Naive thymus-derived CD8-positive, alpha-beta T cell (primary cell): ENCODE measurements around the gene ENTPD1. TPM values are rescaled to one million over a fixed set of nuclear protein-coding genes. Genes with fewer than 3 reads are reported as not detected.
"Not testable (repeated sequence)": the region's sequence is repeated elsewhere in the genome, so short reads cannot be mapped to it uniquely, and the experiment has no call there.

Experiments
- ATAC-seq, 2 donors: fragments of 150-1000 bp; cut with Tn5 transposase in 1 of 2; sonication (Bioruptor Pico), chemical (Tn5 transposase) in 1 of 2; 1 replicate in 1 of 2; 2 replicates in 1 of 2; pipeline ENCODE4 v1.10.0; 2021; ENCODE audit warnings: mild to moderate bottlenecking in 2 of 2, moderate library complexity in 2 of 2
- POLR2A ChIA-PET: fragments of 350-600 bp; sonication (Branson Sonifier 250); formaldehyde crosslinking; loops from one replicate; lab custom pipeline; 2021; ENCODE audit warnings: antibody characterized with exemption; lab: Charles Lee
- DNase-seq, 10 donors: peaks; one replicate each; pipeline versions ENCODE4 v3.0.0 to v3.0.0-alpha.2; 2020 to 2022
- H3K27ac Mint-ChIP-seq, 10 donors: one replicate each; pipeline ENCODE4 v1.8.0; 2020 to 2022; ENCODE audit warnings: mild to moderate bottlenecking in 10 of 10, mixed read lengths in 10 of 10, moderate library complexity in 4 of 10, inconsistent platforms in 1 of 10
- H3K27me3 Mint-ChIP-seq, 5 donors: one replicate each; pipeline ENCODE4 v1.8.0; 2021 to 2022; ENCODE audit warnings: mixed read lengths in 5 of 5
- H3K36me3 Mint-ChIP-seq, 3 donors: one replicate each; pipeline ENCODE4 v1.8.0; 2020 to 2022; ENCODE audit warnings: mixed read lengths in 3 of 3, mild to moderate bottlenecking in 2 of 3, inconsistent platforms in 1 of 3
- H3K4me1 Mint-ChIP-seq, 4 donors: one replicate each; pipeline ENCODE4 v1.8.0; 2021 to 2022; ENCODE audit warnings: mixed read lengths in 4 of 4
- H3K4me3 Mint-ChIP-seq, 10 donors: one replicate each; pipeline ENCODE4 v1.8.0; 2020 to 2022; ENCODE audit warnings: mild to moderate bottlenecking in 10 of 10, mixed read lengths in 10 of 10, moderate library complexity in 6 of 10, inconsistent platforms in 1 of 10
- H3K9me3 Mint-ChIP-seq, 9 donors: one replicate each; pipeline ENCODE4 v1.8.0; 2020 to 2022; ENCODE audit warnings: mixed read lengths in 9 of 9, mild to moderate bottlenecking in 3 of 9, inconsistent platforms in 1 of 9, moderate library complexity in 1 of 9
- polyA plus RNA-seq, 3 donors: library from polyadenylated mRNA; unstranded; fragments of 300-500 nt; fragmentation: Illumina TruSeq; gene quantifications; one replicate each; pipeline ENCODE4 v1.2.3, GENCODE V29; 2021
- total RNA-seq, 8 experiments: library from RNA in 2 of 8; stranded (reverse) in 2 of 8; gene quantifications; one replicate each; pipeline ENCODE4 v1.2.3 and lab custom pipeline; 2021 to 2026

The ENTPD1 gene
- total and polyA plus RNA-seq, 5 experiments from 2014 or later: 0.16 to 1.6 (median 0.25) TPM

- Mint-ChIP-seq H3K27me3 (peaks cover 0 to 12% (median 0%) of the 10 kb centered on the region in 5 donors), H3K4me1 (peaks cover 0 to 20% (median 0%) of the 10 kb centered on the region in 4 donors), H3K9me3 (peaks cover 0 to under 1% (median 0%) of the 10 kb centered on the region in 9 donors), H3K4me3 (peak overlapping the region in 1 of 10 donors; percentile 11), H3K27ac (peak overlapping the region in 1 of 10 donors; percentile 70), H3K36me3 (no peaks in the 10 kb centered on the region)
- DNase-seq (no peak), ATAC-seq (no peak)
- POLR2A ChIA-PET: interaction anchor here (0.6 kb wide), 1 partner anchor 42 kb away, joined by 3 read pairs; no protein-coding TSS in a partner anchor
Observed at GRCh38 chr10:95767884-95768556, 12.1 kb downstream of the ENTPD1 start.

GRCh38 chr10:95770084-95770720 lies 14.2 kb downstream of the ENTPD1 start:
- H3K4me3 Mint-ChIP-seq: no peak overlapping the region
- H3K27me3 Mint-ChIP-seq: peaks cover 0 to 12% (median 4%) of the 10 kb centered on the region in 5 donors
- DNase-seq (no peak), ATAC-seq (no peak)
- POLR2A ChIA-PET: no interaction called here
- H3K9me3 Mint-ChIP-seq: peaks cover 0 to 11% (median 0%) of the 10 kb centered on the region in 9 donors
- no peaks in the 10 kb centered on the region for H3K36me3 Mint-ChIP-seq
- peak overlapping the region in 1 of 10 donors; percentile 7 for H3K27ac Mint-ChIP-seq
- H3K4me1 Mint-ChIP-seq: peaks cover 0 to 17% (median 0%) of the 10 kb centered on the region in 4 donors

- POLR2A ChIA-PET, ATAC-seq, H3K36me3 Mint-ChIP-seq, H3K27ac Mint-ChIP-seq, DNase-seq, H3K4me3 Mint-ChIP-seq: not testable (repeated sequence)
- Mint-ChIP-seq H3K27me3 (peaks cover 3 to 20% (median 8%) of the 10 kb centered on the region in 5 donors), H3K9me3 (peaks cover 0 to 18% (median 4%) of the 10 kb centered on the region in 9 donors), H3K4me1 (peaks cover 0 to 13% (median 0%) of the 10 kb centered on the region in 4 donors)
Observed at GRCh38 chr10:95773454-95773853, 17.5 kb downstream of the ENTPD1 start.

GRCh38 chr10:95777638-95778037 lies 21.7 kb downstream of the ENTPD1 start:
- H3K27ac Mint-ChIP-seq, POLR2A ChIA-PET: not testable (repeated sequence)
- peaks cover 0 to 11% (median 0%) of the 10 kb centered on the region in 4 donors for H3K4me1 Mint-ChIP-seq

GRCh38 chr10:95782318-95782717 lies 26.4 kb downstream of the ENTPD1 start:
- Mint-ChIP-seq H3K4me3 (no peak overlapping the region), H3K27ac (peak overlapping the region in 1 of 10 donors; percentile 65), H3K36me3 (no peaks in the 10 kb centered on the region), H3K4me1 (peaks cover 0 to 42% (median 0%) of the 10 kb centered on the region in 4 donors), H3K27me3 (peaks cover 9 to 49% (median 13%) of the 10 kb centered on the region in 5 donors), H3K9me3 (peaks cover 0 to 4% (median 0%) of the 10 kb centered on the region in 9 donors)
- DNase-seq (no peak), ATAC-seq (no peak)
- POLR2A ChIA-PET: no interaction called here

More at GRCh38 chr10:95777638-95778037, 21.7 kb downstream of the ENTPD1 start:
- not testable (repeated sequence) for ATAC-seq, H3K36me3 Mint-ChIP-seq, H3K4me3 Mint-ChIP-seq, DNase-seq
- Mint-ChIP-seq H3K9me3 (peaks cover 0 to 18% (median 5%) of the 10 kb centered on the region in 9 donors), H3K27me3 (peaks cover 12 to 43% (median 16%) of the 10 kb centered on the region in 5 donors)

GRCh38 chr10:95783741-95784140 lies 27.8 kb downstream of the ENTPD1 start:
- POLR2A ChIA-PET: interaction anchor here (0.7 kb wide), 1 partner anchor 28 kb away, joined by 3 read pairs; the partner anchor contains the start of gene ENTPD1
- no peaks in the 10 kb centered on the region for H3K36me3 Mint-ChIP-seq
- peak overlapping the region in 1 of 10 donors; percentile 65 for H3K27ac Mint-ChIP-seq
- H3K27me3 Mint-ChIP-seq: peaks cover 8 to 44% (median 13%) of the 10 kb centered on the region in 5 donors
- H3K9me3 Mint-ChIP-seq: peaks cover 0 to 3% (median 0%) of the 10 kb centered on the region in 9 donors
- H3K4me3 Mint-ChIP-seq: peak overlapping the region in 1 of 10 donors; percentile 13
- ATAC-seq (no peak), DNase-seq (no peak)
- H3K4me1 Mint-ChIP-seq: peaks cover 0 to 44% (median 0%) of the 10 kb centered on the region in 4 donors

- H3K9me3 Mint-ChIP-seq: no peaks in the 10 kb centered on the region
- ATAC-seq: no peak
- peak overlapping the region in 2 of 10 donors; percentile 35 to 37 for H3K27ac Mint-ChIP-seq
- no peaks in the 10 kb centered on the region for H3K36me3 Mint-ChIP-seq
- POLR2A ChIA-PET: interaction anchor here (0.7 kb wide), 1 partner anchor 29 kb away, joined by 3 read pairs; the partner anchor contains the start of gene ENTPD1
- H3K4me3 Mint-ChIP-seq: no peak overlapping the region
- DNase-seq: no peak
- H3K27me3 Mint-ChIP-seq: peaks cover 5 to 38% (median 10%) of the 10 kb centered on the region in 5 donors
- peaks cover 0 to 44% (median 0%) of the 10 kb centered on the region in 4 donors for H3K4me1 Mint-ChIP-seq
Observed at GRCh38 chr10:95784279-95784913, 28.4 kb downstream of the ENTPD1 start.

- DNase-seq: no peak
- Mint-ChIP-seq H3K27ac (no peak overlapping the region), H3K4me3 (no peak overlapping the region), H3K36me3 (no peaks in the 10 kb centered on the region), H3K9me3 (no peaks in the 10 kb centered on the region), H3K27me3 (peaks cover 5 to 34% (median 12%) of the 10 kb centered on the region in 5 donors), H3K4me1 (peaks cover 0 to 48% (median 0%) of the 10 kb centered on the region in 4 donors)
- POLR2A ChIA-PET: no interaction called here
- no peak for ATAC-seq
Observed at GRCh38 chr10:95785317-95785716, 29.4 kb downstream of the ENTPD1 start.

- peaks cover 0 to 49% (median 0%) of the 10 kb centered on the region in 4 donors for H3K4me1 Mint-ChIP-seq
- no peak for DNase-seq
- H3K27ac Mint-ChIP-seq: no peak overlapping the region
- ATAC-seq: no peak
- H3K4me3 Mint-ChIP-seq: no peak overlapping the region
- no peaks in the 10 kb centered on the region for H3K9me3 Mint-ChIP-seq
- H3K36me3 Mint-ChIP-seq: no peaks in the 10 kb centered on the region
- peaks cover 5 to 27% (median 5%) of the 10 kb centered on the region in 5 donors for H3K27me3 Mint-ChIP-seq
- POLR2A ChIA-PET: no interaction called here
Observed at GRCh38 chr10:95785942-95786669, 30.1 kb downstream of the ENTPD1 start.

GRCh38 chr10:95787447-95787846 lies 31.5 kb downstream of the ENTPD1 start:
- Mint-ChIP-seq H3K4me1 (peaks cover 0 to 57% (median 0%) of the 10 kb centered on the region in 4 donors), H3K4me3 (no peak overlapping the region), H3K9me3 (no peaks in the 10 kb centered on the region), H3K36me3 (no peaks in the 10 kb centered on the region), H3K27ac (no peak overlapping the region), H3K27me3 (peaks cover 3 to 17% (median 7%) of the 10 kb centered on the region in 5 donors)
- POLR2A ChIA-PET: no interaction called here
- ATAC-seq (no peak), DNase-seq (no peak)

GRCh38 chr10:95788830-95789229 lies 32.9 kb downstream of the ENTPD1 start:
- Mint-ChIP-seq H3K4me3 (no peak overlapping the region), H3K27ac (no peak overlapping the region), H3K36me3 (no peaks in the 10 kb centered on the region), H3K27me3 (peaks cover 0 to 11% (median 7%) of the 10 kb centered on the region in 5 donors), H3K4me1 (peaks cover 0 to 55% (median 0%) of the 10 kb centered on the region in 4 donors), H3K9me3 (no peaks in the 10 kb centered on the region)
- POLR2A ChIA-PET: no interaction called here
- ATAC-seq (no peak), DNase-seq (no peak)

GRCh38 chr10:95789902-95790301 lies 33.9 kb downstream of the ENTPD1 start:
- Mint-ChIP-seq H3K9me3 (no peaks in the 10 kb centered on the region), H3K4me3 (no peak overlapping the region), H3K27ac (no peak overlapping the region), H3K27me3 (peaks cover 0 to 11% (median 3%) of the 10 kb centered on the region in 5 donors), H3K36me3 (no peaks in the 10 kb centered on the region), H3K4me1 (peaks cover 0 to 53% (median 0%) of the 10 kb centered on the region in 4 donors)
- no peak for ATAC-seq
- DNase-seq: no peak
- POLR2A ChIA-PET: no interaction called here
